Measurements from ENCODE around the gene PTPRN2.
"Not testable (repeated sequence)": the region's sequence is repeated elsewhere in the genome, so short reads cannot be mapped to it uniquely, and the experiment has no call there.

Gene PTPRN2

GRCh38 chr7:158524749-158525635, 62.6 kb downstream of the PTPRN2 start:
- no peak for DNase-seq
- intact Hi-C loops (cut with DNase I): no loop called here

DNA sequence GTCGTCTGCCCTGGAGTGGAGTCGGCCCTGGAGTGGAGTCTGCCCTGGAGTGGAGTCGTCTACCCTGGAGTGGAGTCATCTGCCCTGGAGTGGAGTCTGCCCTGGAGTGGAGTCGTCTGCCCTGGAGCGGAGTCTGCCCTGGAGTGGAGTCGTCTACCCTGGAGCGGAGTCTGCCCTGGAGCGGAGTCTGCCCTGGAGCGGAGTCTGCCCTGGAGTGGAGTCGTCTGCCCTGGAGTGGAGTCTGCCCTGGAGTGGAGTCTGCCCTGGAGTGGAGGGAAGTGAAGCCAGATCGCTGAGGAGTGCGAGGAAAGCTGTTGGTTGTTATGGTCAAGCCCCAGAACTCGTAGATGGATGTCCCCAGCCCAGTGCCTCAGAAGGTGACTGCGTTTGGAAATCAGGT, 63.3 kb downstream of the PTPRN2 start:
- intact Hi-C loops (cut with DNase I): not testable (repeated sequence)
- peak in 2 of 42 donors; percentile 43 to 57 for DNase-seq

DNA sequence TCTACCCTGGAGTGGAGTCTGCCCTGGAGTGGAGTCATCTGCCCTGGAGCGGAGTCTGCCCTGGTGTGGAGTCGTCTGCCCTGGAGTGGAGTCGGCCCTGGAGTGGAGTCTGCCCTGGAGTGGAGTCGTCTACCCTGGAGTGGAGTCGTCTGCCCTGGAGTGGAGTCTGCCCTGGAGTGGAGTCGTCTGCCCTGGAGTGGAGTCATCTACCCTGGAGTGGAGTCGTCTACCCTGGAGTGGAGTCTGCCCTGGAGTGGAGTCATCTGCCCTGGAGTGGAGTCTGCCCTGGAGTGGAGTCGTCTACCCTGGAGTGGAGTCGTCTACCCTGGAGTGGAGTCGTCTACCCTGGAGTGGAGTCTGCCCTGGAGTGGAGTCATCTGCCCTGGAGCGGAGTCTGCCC, 63.7 kb downstream of the PTPRN2 start:
- DNase-seq; intact Hi-C loops (cut with DNase I): not testable (repeated sequence)

DNA sequence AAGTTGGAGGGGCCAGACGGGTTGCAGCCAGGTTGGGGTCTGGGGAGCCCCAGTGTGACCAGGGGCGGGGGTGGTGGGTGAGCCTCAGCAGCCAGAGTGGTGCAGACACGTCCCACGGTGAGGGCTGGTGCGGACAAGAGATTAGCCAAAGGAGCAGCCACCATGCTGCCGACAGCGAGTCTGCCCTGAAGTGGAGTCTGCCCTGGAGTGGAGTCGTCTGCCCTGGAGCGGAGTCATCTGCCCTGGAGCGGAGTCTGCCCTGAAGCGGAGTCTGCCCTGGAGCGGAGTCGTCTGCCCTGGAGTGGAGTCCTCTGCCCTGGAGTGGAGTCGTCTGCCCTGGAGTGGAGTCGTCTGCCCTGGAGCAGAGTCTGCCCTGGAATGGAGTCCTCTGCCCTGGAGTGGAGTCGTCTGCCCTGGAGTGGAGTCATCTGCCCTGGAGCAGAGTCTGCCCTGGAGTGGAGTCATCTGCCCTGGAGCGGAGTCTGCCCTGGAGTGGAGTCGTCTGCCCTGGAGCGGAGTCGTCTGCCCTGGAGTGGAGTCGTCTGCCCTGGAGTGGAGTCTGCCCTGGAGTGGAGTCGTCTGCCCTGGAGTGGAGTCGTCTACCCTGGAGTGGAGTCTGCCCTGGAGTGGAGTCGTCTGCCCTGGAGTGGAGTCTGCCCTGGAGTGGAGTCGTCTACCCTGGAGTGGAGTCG, 64.3 kb downstream of the PTPRN2 start:
- DNase-seq; intact Hi-C loops (cut with DNase I): not testable (repeated sequence)

DNA sequence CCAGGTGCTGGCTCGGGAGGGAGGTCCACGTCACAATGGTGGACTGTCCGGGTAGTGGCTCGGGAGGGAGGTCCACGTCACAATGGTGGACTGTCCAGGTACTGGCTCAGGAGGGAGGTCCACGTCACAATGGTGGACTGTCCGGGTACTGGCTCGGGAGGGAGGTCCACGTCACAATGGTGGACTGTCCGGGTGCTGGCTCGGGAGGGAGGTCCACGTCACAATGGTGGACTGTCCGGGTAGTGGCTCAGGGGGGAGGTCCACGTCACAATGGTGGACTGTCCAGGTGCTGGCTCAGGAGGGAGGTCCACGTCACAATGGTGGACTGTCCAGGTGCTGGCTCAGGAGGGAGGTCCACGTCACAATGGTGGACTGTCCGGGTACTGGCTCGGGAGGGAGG, 65.8 kb downstream of the PTPRN2 start:
- intact Hi-C loops (cut with DNase I): not testable (repeated sequence)
- peak in 1 of 42 donors; percentile 45 for DNase-seq

DNA sequence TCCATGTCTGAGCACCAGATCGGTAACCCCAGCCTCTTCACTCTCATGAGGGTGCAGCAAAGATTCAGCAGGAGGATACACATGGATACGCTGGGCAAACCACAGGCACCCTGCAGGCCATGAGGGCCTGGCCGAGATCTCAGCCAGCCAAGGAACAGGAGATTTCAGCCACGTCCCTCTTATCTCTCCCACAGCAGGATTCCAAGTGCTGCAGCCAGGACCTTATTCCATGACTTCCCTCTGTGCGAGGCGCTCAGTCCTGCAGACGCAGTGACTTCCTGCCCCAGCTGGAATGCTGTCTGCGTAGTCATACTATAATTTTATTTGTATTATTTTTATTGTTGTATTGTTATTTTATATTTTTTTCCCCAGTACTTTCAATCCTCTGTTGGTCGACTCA, 66.8 kb downstream of the PTPRN2 start:
- no peak for DNase-seq
- intact Hi-C loops (cut with DNase I): no loop called here

DNA sequence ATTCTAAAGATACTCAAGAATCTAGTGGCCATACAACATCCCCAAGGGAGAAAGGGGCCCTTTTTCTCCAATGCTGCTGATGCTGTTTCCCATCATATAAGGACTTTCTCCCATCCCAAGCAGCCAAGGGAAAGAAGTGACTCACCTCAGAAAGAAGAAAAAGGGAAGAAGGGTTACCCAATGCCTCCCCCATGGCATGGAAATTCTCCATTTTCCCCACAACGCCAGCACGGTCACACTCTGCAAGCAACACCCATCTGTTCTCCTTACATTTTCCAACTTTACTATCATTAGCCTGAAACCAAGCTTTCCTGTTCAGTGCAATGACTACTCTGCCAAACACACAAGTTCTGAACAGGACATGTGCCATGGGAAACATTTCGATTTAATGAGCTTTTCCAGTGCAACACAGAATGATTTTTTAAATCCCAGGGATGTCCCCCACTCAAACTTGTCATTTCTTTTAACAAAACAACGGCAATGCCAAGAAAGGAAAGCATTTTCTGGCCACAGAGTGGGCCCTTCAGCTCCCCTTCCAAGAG, 67.9 kb downstream of the PTPRN2 start:
- intact Hi-C loops (cut with DNase I): no loop called here
- no peak for DNase-seq

- DNase-seq: peak in 3 of 42 donors; percentile 26 to 52 (median 38)
- intact Hi-C loops (cut with DNase I): no loop called here
Observed at GRCh38 chr7:158518980-158519632, 68.5 kb downstream of the PTPRN2 start.

- intact Hi-C loops (cut with DNase I): no loop called here
- peak in 1 of 42 donors; percentile 26 for DNase-seq
Observed at GRCh38 chr7:158517571-158517970, 70.1 kb downstream of the PTPRN2 start.

DNA sequence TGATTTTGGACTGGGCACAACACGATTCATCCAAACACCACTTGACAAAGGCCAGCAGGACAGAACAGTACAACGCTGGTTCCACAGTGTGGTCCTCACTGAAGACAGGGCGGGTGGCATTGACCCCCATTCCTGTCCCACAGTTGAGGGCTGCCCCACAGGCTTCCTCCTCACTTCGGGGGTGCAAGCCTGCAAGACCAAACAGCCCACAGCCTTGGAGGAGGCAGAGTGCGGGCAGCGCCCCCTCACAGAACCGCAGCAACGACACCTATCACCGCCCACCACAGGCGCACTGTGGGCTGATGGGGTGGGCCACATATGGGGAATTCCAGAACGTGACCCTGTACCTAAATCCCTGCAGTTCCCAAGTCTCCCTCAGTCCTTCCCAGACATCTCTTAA, 70.6 kb downstream of the PTPRN2 start:
- DNase-seq: no peak
- intact Hi-C loops (cut with DNase I): no loop called here

DNA sequence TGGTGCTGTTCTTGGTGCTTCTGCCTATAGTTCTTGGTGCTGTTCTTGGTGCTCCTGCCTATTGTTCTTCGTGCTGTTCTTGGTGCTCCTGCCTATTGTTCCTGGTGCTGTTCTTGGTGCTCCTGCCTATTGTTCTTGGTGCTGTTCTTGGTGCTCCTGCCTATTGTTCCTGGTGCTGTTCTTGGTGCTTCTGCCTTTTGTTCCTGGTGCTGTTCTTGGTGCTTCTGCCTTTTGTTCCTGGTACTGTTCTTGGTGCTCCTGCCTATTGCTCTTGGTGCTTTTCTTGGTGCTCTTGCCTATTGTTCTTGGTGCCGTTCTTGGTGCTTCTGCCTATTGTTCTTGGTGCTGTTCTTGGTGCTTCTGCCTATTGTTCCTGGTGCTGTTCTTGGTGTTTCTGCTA, 71.1 kb downstream of the PTPRN2 start:
- intact Hi-C loops (cut with DNase I): no loop called here
- DNase-seq: no peak

DNA sequence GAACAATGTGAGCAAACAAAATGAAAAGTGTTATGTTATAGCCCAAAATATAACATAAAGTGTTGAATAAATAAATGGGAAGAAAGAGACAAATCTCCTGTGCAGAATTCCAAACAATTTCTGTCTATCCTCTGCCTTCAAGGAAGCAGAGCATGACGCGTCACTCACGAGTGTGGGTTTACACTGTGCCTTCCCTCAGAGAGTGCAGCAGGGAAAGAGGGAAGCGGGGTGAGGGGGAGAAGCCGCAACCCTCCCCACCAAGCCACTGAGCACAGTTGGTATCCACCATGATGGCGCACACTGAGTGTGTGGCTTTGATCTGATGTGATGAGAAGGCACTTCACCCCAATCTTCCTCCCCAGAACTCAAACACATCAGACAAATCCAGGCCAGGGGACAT, 74.8 kb downstream of the PTPRN2 start:
- DNase-seq: peak in 26 of 42 donors; percentile 31 to 79 (median 59)
- intact Hi-C loops (cut with DNase I): no loop called here

DNA sequence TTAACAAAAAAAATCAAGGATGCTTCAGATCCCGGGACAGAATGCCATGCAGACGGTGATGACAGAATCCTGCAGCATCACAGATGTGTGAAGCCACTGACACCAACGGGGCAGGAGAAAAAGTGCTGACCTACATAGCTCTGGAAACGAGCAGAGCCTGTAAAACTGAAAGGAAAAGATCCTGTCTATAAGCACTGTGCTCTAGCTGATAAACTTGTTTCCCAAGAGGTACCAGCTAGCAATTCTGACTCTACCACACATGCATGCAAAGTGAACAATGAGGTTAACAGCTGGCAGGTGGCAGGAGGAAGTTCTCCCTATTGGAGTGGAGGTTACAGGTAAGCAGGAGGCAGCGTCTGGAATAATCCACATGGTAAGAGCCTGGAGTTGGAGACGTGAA, 75.6 kb downstream of the PTPRN2 start:
- DNase-seq: no peak

DNA sequence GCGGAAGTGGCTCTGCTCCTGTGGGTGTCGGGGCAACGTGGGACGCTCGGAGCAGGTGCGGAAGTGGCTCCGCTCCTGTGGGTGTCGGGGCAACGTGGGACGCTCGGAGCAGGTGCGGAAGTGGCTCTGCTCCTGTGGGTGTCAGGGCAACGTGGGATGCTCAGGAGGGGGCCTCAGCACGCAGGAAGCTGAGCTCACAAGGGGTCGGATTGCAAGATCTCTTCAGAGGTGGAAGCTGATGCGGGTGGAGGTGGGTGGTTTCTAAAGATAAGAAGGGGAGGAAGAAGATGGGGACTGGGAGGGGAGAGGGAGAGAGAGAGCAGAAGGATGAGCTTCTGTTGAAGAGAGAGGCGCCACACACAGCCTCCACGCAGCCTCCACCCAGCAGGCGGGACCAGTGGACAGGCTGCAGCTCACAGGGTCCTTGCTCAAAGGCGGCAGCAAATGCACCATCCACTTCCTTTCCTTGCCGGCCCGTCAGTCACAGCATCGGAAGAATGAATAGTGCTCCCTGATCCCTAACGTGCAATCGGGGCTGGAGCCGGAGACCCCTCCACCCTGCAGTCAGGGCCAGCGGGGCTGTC, 78.7 kb downstream of the PTPRN2 start:
- peak in 15 of 42 donors; percentile 34 to 73 (median 53) for DNase-seq
- intact Hi-C loops (cut with DNase I): no loop called here

More for the DNA sequence above, 75.6 kb downstream of the PTPRN2 start:
- intact Hi-C loops (cut with DNase I): no loop called here

DNA sequence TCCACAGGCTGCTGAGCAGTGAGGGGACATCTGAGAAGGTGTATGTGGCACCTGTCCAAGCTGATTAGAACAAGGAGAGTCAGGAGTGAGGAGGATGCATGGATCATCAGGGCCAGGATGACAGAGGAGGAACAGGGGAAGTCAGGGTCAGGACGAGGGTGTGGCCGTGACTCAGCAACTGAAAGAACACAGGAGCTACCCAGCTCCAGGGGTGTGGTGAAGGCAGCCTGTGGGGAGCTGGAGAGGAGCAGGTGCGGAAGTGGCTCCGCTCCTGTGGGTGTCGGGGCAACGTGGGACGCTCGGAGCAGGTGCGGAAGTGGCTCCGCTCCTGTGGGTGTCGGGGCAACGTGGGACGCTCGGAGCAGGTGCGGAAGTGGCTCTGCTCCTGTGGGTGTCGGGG, 79.3 kb downstream of the PTPRN2 start:
- DNase-seq: peak in 41 of 42 donors; percentile 48 to 94 (median 77)
- intact Hi-C loops (cut with DNase I): not testable (repeated sequence)

DNA sequence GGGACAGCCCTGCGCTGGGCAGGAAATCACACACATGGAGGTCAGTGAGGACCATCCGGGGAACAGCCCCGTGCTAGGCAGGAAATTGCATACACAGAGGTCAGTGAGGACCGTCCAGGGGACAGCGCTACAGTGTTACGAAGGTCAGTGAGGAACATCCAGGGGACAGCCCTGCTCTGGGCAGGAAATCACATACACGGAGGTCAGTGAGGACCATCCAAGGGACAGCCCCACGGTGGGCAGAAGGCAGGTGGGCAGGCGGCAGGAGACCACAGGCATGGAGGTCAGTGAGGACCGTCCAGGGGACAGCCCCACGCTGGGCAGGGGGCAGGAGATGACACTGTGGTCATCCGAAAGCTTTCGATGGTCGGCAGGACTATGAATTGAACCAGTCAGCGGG, 79.7 kb downstream of the PTPRN2 start:
- DNase-seq: peak in 1 of 42 donors; percentile 25
- intact Hi-C loops (cut with DNase I): no loop called here

GRCh38 chr7:158507175-158507574, 80.4 kb downstream of the PTPRN2 start:
- DNase-seq; intact Hi-C loops (cut with DNase I): not testable (repeated sequence)

GRCh38 chr7:158506626-158507025, 81.0 kb downstream of the PTPRN2 start:
- DNase-seq: no peak
- intact Hi-C loops (cut with DNase I): no loop called here

GRCh38 chr7:158505683-158506082, 81.9 kb downstream of the PTPRN2 start:
- DNase-seq: no peak
- intact Hi-C loops (cut with DNase I): no loop called here

All from head of caudate nucleus (tissue), 42 donors.